Inflammatory macrophage treated with lipopolysaccharide for 1 hour (primary cell): ENCODE measurements around the gene HYLS1.
"Not testable (repeated sequence)": the region's sequence is repeated elsewhere in the genome, so short reads cannot be mapped to it uniquely, and the experiment has no call there.

Experiments
- DNase-seq, 2 donors: peaks; one replicate each; pipeline ENCODE4 v3.0.0-alpha.2; 2020 to 2022

HYLS1 gene

GRCh38 chr11:125903711-125904659, 16.5 kb downstream of the HYLS1 start, which contains the start of gene DDX25:
Gene DDX25 (plus strand): TSS chr11:125904508. CDS start chr11:125904518, 10 bp downstream.
- peak in 1 of 2 donors; percentile 4 for DNase-seq

GRCh38 chr11:125904678-125905077, 17.2 kb downstream of the HYLS1 start:
- no peak for DNase-seq

GRCh38 chr11:125910226-125910849, 22.9 kb downstream of the HYLS1 start:
- no peak for DNase-seq

GRCh38 chr11:125914601-125915000, 27.1 kb downstream of the HYLS1 start:
- DNase-seq: not testable (repeated sequence)

GRCh38 chr11:125916683-125917347, 29.3 kb downstream of the HYLS1 start:
- DNase-seq: no peak

GRCh38 chr11:125918140-125918840, 30.8 kb downstream of the HYLS1 start:
- no peak for DNase-seq

- no peak for DNase-seq
These were observed 33.6 kb downstream of the HYLS1 start for GRCh38 chr11:125921042-125921441.

- DNase-seq: no peak
These were observed 34.7 kb downstream of the HYLS1 start for GRCh38 chr11:125922156-125922555.

GRCh38 chr11:125923012-125923579, 35.6 kb downstream of the HYLS1 start:
- DNase-seq: peak; percentile 35 to 74

GRCh38 chr11:125923633-125924032, 36.2 kb downstream of the HYLS1 start:
- DNase-seq: no peak

GRCh38 chr11:125924384-125925007, 37.0 kb downstream of the HYLS1 start:
- DNase-seq: no peak

GRCh38 chr11:125925247-125925740, 37.8 kb downstream of the HYLS1 start:
- no peak for DNase-seq

GRCh38 chr11:125925804-125926203, 38.3 kb downstream of the HYLS1 start:
- DNase-seq: no peak

- no peak for DNase-seq
These were observed 39.2 kb downstream of the HYLS1 start for GRCh38 chr11:125926682-125927081.

GRCh38 chr11:125929445-125930075, 42.1 kb downstream of the HYLS1 start:
- DNase-seq: no peak

- DNase-seq: no peak
These were observed 42.6 kb downstream of the HYLS1 start for GRCh38 chr11:125930076-125930450.

GRCh38 chr11:125931116-125931515, 43.6 kb downstream of the HYLS1 start:
- no peak for DNase-seq

- DNase-seq: no peak
These were observed 44.2 kb downstream of the HYLS1 start for GRCh38 chr11:125931668-125932067.

- no peak for DNase-seq
These were observed 44.8 kb downstream of the HYLS1 start for GRCh38 chr11:125932301-125932700.

GRCh38 chr11:125933030-125933813, 45.8 kb downstream of the HYLS1 start:
- no peak for DNase-seq
